ENCODE results near the gene TRIM54. TPM values are rescaled to one million over a fixed set of nuclear protein-coding genes. Genes with fewer than 3 reads are reported as not detected.
A peak's percentile ranks its signal among the peaks of the same experiment; 100 is the strongest.

TRIM54 gene
- total and polyA plus RNA-seq, 2 of the 4 experiments (the other 2 are of a cell fraction) = 0.15 TPM; not detected in 1

DNA sequence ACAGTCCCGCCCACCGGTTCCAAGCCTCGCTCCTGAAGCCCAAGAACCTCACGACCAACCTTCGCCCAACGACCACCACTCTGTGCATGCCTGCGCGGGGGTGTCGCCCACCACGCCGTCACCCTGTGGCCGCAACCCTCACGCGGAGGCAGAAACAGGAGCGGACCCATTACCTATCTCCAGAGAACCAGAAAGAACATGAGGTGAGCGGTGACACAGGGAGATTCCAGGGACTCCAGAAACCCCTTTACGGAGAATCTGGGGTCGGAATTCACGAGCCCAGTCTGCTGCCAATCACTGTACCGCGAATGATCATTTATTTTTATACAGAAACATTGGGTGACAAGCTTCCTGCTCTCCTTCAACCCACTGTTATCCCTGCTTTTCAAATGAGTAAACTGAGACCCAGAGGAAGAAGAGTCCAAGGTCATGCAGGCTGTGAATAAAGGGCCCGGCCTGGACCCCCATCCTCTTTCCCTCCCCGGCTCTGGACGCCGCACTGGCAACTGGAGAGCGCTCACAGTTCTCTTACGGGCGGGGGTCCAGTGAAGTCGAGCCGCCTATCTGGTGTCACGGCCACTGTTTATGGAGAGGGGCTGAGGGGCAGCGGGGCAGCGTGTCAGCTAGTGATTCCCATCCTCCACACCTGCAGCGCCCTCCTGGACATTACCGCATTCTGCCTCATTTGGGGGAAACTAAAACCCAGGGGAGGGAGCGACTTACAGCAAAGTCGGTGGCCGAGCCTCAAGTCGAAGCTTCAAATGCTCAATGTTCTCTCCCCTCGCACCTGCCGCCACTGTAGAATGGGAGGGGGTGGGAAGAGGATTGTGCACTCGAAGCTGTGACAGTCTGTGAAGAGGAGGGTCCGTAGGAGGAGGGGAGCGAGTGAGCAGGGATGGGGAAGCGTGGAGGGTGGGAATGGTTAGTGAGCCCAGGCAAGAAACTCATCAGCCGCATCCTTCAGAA lies 18.7 kb upstream of the TRIM54 start:
- H3K27me3 ChIP-seq (ENCODE audit: control insufficient read depth, insufficient read depth, low read length) = peaks cover 82% of the 10 kb centered on the region
- ATAC-seq (ENCODE audit: low read depth) (no peak), DNase-seq (no peak)
- peak overlapping the region; percentile 92 for H2AFZ ChIP-seq (replicated peaks; ENCODE audit: low read length, poor library complexity)
- CTCF ChIA-PET = interaction anchor here (1.0 to 2.8 kb wide), 3 partner anchors 19 to 40 kb away, joined by 3 to 8 read pairs (median 4); partner anchors contain the start of gene TRIM54
- no peak overlapping the region for H3K9ac ChIP-seq (ENCODE audit: low read depth, low read length)
- H3K4me1 ChIP-seq (ENCODE audit: control insufficient read depth, insufficient read depth, low read length) = peaks cover 4% of the 10 kb centered on the region; the same call in 1 of the 2 replicates
- no TSS peak for BruUV-seq (replicated peaks)
- H3K23ac ChIP-seq (ENCODE audit: low read depth, low read length) = peak overlapping the region; percentile 77
- H3K4me2 ChIP-seq (ENCODE audit: low read depth, low read length) = peak overlapping the region; percentile 54
- no peak overlapping the region; the same call in 1 of the 2 replicates for H3K4me3 ChIP-seq (ENCODE audit: insufficient read depth, low read depth, low read length)
- no peak overlapping the region for H2BK15ac ChIP-seq (ENCODE audit: low read depth, low read length)
- no peaks in the 10 kb centered on the region for H3K36me3 ChIP-seq (ENCODE audit: control insufficient read depth, insufficient read depth, low read length)
- no peaks in the 10 kb centered on the region for H3K79me1 ChIP-seq (ENCODE audit: low read depth in 1 of 2, low read length in 2 of 2)
- intact Hi-C loops (cut with micrococcal nuclease) = no loop called here
- H2AK5ac ChIP-seq (ENCODE audit: low read depth, low read length) = no peak overlapping the region
- no peak overlapping the region for H2BK5ac ChIP-seq (ENCODE audit: low read depth, low read length, poor library complexity, severe bottlenecking)
- H2BK20ac ChIP-seq (ENCODE audit: low read depth, low read length) = no peak overlapping the region
- no peaks in the 10 kb centered on the region for H4K20me1 ChIP-seq (ENCODE audit: insufficient read depth, low read length)
- H3K56ac ChIP-seq (ENCODE audit: extremely low read depth, insufficient read depth, low read length) = no peak overlapping the region
- in situ Hi-C loops (cut with MboI; ENCODE audit: low sequenced_read_pairs) = no loop called here
- H4K91ac ChIP-seq (ENCODE audit: insufficient read depth, low read depth, low read length) = no peak overlapping the region
- no peak overlapping the region for H3K18ac ChIP-seq (ENCODE audit: low read depth, low read length)
- POLR2A ChIA-PET (ENCODE audit: unreplicated experiment) = no interaction called here
- no peak overlapping the region for H2AK9ac ChIP-seq (replicated peaks; ENCODE audit: low read depth, low read length, poor library complexity)
- H4K8ac ChIP-seq (ENCODE audit: low read depth in 2 of 2, low read length in 2 of 2) = no peak overlapping the region
- no peak overlapping the region for H3K14ac ChIP-seq (replicated peaks; ENCODE audit: low read depth, low read length)
- no peak overlapping the region for H4K5ac ChIP-seq (ENCODE audit: low read depth, low read length)
- H3K4ac ChIP-seq (ENCODE audit: low read depth, low read length) = no peak overlapping the region
- WGBS, 2 experiments (ENCODE audit: extremely low coverage in 2 of 2, insufficient read length in 1 of 2) = 0% methylated on average over 1 of the region's 46 CpGs; no CpG with 5 or more reads in 1 of the 2 experiments
- dilution Hi-C loops (cut with HindIII; ENCODE audit: low sequenced_read_pairs, unreplicated experiment) = no loop called here
- H2BK120ac ChIP-seq (ENCODE audit: low read depth, low read length) = no peak overlapping the region
- H3K9me1 ChIP-seq (ENCODE audit: insufficient read depth, low read length) = no peaks in the 10 kb centered on the region
- H3K27ac ChIP-seq (ENCODE audit: insufficient read depth, low read length) = no peak overlapping the region
- H3K9me3 ChIP-seq (ENCODE audit: control insufficient read depth, insufficient read depth, low read length) = no peaks in the 10 kb centered on the region; the same call in 1 of the 2 replicates
- TF ChIP-seq RCOR1 (IDR thresholded peaks at IDR 0.05; ENCODE audit: insufficient replicate concordance, low read length) = no peak
- TF ChIP-seq CHD1 (IDR thresholded peaks at IDR 0.05; ENCODE audit: low read depth, low read length) = no peak
- TF ChIP-seq POLR2A (IDR thresholded peaks at IDR 0.05; ENCODE audit: low read depth, low read length) = no peak
- TF ChIP-seq NFE2L2 (IDR thresholded peaks at IDR 0.05; ENCODE audit: low read depth, low read length) = no peak
- TF ChIP-seq BHLHE40 (IDR thresholded peaks at IDR 0.05; ENCODE audit: low read depth, low read length) = no peak
- TF ChIP-seq CEBPB (IDR thresholded peaks at IDR 0.05; ENCODE audit: low read depth, low read length) = no peak
- no peak for TF ChIP-seq MAFK (IDR thresholded peaks at IDR 0.05; ENCODE audit: low read depth, low read length)
- no peak for TF ChIP-seq MAZ (IDR thresholded peaks at IDR 0.05; ENCODE audit: borderline replicate concordance, low read depth, low read length)
- TF ChIP-seq MXI1 (IDR thresholded peaks at IDR 0.05; ENCODE audit: borderline replicate concordance, low read depth, low read length) = no peak
- TF ChIP-seq ELK1 (IDR thresholded peaks at IDR 0.05; ENCODE audit: borderline replicate concordance, low read depth, low read length) = no peak
- no peak for TF ChIP-seq RAD21 (IDR thresholded peaks at IDR 0.05; ENCODE audit: low read length)
- no peak for TF ChIP-seq RFX5 (IDR thresholded peaks at IDR 0.05; ENCODE audit: low read depth, low read length)
- TF ChIP-seq SMC3 (IDR thresholded peaks at IDR 0.05; ENCODE audit: low read depth, low read length) = no peak
- TF ChIP-seq, protein P1, sequence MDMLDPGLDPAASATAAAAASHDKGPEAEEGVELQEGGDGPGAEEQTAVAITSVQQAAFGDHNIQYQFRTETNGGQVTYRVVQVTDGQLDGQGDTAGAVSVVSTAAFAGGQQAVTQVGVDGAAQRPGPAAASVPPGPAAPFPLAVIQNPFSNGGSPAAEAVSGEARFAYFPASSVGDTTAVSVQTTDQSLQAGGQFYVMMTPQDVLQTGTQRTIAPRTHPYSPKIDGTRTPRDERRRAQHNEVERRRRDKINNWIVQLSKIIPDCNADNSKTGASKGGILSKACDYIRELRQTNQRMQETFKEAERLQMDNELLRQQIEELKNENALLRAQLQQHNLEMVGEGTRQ (IDR thresholded peaks at IDR 0.05; ENCODE audit: low read depth, low read length) = no peak
- no peak for TF ChIP-seq FOS (IDR thresholded peaks at IDR 0.05; ENCODE audit: low read depth, low read length)

All from IMR-90 (cell line).